HG03139 (cell line): ENCODE data around the gene BPGM.

Source experiments
- ATAC-seq: cut with Tn5 transposase; IDR thresholded peaks from one replicate; pipeline ENCODE4 v1.9.1; 2021; ENCODE audit not compliant: unreplicated experiment

Gene BPGM

DNA sequence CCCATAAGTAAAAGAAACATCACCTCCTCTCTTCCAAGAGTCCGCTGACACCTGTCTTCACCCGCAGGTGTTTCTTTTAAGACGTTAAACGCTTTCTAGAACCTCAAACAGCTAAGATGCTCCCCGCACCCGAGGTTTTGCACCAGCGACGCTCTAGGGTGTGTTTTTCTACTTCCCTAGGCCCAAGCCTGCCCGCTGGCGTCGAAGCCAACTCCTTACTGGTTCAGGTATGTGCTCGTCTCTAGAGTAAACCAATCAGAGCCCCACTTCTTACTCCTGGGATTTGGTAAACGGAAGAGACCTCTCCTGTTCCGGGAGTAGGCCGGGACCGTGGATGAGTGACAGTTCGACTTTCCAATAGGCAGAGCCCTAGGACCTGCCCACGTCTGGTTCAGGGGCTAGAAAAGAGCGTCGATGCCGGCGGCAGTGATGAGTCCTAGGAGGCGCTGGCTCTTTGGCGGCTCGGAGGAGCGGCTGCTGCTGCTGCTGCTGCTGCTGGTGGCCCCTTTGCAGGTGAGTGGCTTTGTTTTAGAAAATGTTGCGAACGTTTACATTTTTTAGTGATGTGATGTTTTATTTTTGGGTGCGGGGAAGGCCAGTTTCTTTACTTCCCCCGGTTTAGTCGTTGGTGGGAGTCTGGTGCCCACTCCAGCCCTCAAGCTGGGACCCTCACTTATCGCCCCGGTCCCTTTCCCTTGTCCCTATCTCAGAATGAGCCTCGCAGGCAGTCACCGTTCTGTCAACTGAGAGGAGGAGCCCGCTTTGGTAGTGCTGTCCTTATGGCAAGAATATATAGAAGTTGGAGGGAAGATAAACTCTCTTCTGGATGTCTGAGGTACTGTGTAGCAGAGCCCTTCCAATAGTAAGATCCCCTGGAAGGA is at the start of gene BPGM:
TSS of gene BPGM (plus strand) at position 429 of the 881 bp plus-strand sequence. CDS start 14,655 bp downstream, outside the sequence.
- peak; percentile 99 for ATAC-seq

DNA sequence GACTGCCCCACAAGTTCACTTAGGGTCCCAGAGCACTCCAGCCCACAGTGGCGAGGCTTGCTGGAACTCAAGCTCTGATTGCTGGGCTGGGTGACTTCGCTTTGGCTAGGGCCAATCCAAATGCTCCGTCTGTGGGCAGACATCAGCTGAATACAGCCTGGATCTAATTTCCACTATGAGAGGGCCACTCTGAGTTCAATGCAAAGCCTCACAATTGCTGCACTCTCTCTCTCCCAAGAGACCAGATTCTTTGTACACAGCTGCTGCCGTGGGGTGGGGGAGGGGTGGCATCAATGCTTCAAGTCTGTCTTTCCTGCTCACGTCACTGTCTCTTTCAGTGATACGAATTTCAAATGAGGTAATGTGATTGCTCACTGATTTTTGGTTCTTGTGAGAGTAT is 47.3 kb upstream of the BPGM start:
- no peak for ATAC-seq

DNA sequence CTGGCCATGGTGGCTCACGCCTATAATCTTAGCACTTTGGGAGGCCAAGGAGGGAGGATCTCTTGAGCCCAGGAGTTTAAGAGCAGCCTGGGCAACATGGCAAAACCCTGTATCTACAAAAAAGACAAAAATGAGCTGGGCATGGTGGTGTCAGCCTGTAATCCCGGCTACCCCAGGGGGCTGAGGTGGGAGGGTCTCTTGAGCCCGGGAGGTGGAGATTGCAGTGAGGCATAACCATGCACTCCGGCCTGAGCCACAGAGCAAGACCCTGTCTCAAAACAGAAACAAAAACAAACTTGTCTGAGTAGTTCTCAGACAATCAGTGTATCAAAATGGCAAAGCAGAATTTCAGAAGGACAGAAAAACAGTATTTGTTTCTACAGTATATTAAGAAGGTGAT is 45.2 kb upstream of the BPGM start:
- no peak for ATAC-seq

- ATAC-seq: no peak
Measured at GRCh38 chr7:134602881-134603451, 43.7 kb upstream of the BPGM start.

- peak; percentile 82 for ATAC-seq
Measured at GRCh38 chr7:134605978-134606923, 40.4 kb upstream of the BPGM start.

DNA sequence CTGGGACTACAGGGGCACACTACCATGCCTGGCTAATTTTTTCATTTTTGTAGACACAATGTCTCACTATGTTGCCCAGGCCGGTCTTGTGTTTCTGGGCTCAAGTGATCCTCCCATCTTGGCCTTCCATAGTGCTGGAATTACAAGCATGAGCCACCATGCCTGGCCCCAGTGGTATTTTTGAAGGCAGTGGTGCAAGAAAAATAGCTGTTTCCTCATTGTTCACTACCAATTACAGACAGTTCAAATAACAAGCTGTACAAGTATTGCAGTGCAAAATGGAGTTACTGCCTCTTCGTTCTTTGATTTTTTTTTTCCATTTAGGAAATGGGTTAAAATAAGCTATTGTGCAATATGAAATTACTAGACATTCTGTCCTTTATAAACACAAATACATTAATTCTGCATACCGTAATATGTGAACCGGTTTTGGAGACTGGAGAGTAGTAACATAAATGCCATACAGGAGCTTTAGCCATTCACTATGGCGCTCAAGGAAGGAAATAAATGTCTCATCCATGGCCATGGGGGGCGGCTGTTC is 35.0 kb upstream of the BPGM start:
- ATAC-seq: no peak

DNA sequence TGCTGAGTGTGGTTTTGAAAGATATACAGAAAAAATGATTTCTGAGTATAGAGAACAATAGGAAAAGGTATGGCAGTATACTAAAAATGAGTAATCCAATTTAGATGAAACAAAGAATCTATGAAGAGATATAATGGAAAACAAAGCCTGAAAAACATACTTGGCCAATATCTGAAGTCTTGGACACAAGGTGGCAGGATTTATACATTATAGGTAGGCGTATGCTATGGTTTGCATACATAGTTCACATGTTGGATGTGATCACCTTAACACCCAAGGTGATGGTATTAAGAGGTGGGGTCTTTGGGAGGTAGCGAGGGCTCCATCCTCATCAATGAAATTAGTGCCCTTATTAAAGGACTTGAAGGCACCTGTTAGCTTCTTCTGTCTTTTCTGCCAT is 34.5 kb upstream of the BPGM start:
- no peak for ATAC-seq

DNA sequence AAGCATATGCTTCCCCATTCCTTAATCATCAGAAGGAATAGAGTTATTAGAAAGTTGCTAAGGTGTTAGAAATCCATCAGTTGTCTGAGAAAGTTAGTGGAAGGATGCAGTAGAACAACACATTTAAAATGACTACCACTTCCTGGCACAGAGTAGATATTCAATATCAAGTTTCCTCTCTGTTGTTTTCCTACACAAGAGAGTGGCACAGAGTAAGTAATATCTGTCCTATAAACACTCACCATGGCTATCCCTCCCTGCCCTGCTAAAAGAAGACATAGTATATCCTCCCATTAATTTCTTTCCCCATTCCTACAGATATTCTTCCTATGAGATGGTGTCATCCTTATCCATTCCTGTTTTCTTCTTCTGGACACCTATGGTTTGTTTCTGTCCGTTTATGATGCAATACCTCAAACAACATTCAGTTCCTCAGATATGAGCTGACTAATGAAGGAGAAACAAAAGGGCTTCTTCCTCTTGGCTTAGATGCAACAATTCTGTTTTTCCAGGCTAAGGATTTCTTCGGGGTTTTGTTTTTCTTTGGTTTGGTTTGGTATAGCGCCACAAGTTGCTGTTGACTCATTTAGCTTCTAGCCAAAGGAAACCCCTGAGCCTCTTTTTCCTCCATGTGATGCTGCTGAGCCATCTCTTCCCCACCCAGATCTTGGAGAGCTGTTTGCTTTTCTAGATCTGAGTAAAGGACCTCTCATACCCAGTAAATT is 32.9 kb upstream of the BPGM start:
- no peak for ATAC-seq

GRCh38 chr7:134616611-134617010 is 30.0 kb upstream of the BPGM start:
- ATAC-seq: no peak

- ATAC-seq: no peak
Measured at GRCh38 chr7:134618756-134619530, 27.7 kb upstream of the BPGM start.

DNA sequence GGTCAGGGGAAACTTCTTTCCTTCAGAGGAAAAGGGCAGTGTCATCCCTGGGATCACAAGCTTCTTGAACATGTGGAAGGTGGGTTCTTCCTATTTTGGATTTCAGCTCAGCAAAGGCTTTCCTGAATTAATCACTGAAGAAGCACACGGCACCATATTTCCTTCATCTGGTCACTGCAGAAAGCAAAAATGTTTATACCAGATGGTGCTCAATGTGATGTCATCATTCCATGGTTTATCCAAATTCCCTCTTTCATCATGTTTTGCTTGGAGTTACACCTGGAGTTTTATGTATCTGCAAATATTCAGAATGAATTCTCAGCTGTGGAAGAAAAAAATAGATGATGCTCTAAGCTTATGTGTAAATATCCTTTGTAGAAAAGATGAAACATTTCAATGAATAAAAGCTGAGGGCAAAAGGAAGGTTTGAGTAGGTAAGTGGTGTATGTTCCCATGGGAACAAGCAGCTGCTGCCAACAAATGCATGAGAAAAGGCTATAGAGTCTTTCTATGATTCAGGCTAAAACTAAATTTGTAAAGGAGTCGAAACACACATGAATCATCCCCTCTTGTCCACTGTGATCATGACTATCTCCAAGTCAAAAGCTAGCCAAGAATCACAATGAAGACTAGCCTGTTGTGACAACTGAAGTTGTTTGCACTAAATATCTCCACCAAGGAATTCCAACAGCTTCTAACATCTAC is 26.9 kb upstream of the BPGM start:
- ATAC-seq: no peak

DNA sequence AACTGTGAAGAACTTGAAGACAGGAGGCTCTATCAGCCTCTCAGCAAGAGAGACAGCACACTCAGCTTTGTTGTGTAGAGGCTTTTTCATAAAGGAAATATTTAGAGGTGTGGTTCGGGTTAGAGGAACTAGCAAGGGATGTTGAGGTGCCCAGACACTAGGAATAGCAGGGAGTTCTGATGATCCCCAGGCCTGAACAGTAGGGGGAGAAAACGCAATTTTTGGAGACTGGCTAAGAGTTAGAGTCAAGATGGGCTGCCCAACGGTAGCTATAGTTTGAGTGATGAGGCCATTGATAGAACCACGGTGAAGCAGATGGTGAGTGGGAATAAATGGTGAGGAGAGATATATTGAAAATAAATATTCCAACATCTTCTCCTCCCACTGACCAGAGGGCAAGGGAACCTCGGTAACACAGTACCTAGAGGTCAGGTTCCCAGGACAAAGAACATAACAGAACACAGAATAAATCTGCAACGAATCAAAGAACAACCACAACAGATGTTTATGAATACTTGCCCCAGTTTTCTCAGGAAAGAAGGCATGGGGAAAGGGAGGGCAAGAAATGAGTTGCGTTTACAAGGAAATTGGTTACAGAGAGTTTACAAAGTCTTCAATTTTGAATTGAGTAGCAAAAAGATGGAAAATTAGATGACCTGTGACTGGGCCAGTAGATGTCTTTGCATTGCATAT is 24.2 kb upstream of the BPGM start:
- ATAC-seq: no peak

DNA sequence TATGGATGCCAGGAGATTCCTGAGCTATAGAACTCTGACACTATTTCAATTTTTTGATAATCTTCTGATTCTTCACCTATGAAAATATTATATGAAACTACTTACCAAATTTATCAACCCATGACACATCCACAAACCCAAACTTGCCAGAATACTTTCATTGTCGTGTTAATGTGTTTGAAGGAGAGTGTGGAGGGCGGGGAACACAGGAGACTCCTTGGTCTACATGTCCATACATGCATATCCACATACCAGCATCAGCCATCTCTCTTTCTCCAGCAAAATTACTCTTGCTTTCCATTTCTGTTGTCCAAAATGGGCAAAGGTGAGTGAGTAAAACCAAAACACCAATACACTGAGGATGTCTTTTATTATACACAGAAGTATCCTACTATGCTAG is 23.5 kb upstream of the BPGM start:
- ATAC-seq: no peak

- ATAC-seq: no peak
Measured at GRCh38 chr7:134625550-134625949, 21.1 kb upstream of the BPGM start.

DNA sequence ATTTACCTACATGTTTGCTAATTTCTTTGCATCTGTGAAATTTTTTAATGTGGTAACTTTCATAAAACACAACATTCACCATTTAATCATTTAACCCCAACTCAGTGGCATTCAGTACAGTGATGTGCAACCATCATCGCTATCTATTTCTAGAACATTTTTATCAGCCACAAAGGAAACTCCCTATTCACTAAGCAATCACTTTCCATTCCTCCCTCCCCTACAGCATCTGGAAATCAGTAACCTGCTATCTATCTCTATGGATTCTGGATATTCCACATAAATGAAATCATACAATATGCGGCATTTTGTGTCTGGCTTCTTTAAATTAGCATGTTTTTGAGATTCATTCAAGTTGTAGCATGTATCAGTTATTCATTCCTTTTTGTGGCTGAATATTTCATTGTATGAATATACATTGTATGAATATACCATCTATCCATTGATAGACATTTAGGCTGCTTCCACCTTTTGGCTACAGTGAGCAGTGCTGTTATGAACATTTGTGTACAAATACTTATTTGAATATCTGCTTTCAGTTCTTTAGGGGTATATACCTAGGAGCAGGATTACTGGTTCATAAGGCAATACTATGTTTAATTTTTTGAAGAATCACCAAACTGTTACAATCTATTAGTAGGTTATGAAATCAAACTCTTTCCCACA is 19.4 kb upstream of the BPGM start:
- ATAC-seq: no peak

DNA sequence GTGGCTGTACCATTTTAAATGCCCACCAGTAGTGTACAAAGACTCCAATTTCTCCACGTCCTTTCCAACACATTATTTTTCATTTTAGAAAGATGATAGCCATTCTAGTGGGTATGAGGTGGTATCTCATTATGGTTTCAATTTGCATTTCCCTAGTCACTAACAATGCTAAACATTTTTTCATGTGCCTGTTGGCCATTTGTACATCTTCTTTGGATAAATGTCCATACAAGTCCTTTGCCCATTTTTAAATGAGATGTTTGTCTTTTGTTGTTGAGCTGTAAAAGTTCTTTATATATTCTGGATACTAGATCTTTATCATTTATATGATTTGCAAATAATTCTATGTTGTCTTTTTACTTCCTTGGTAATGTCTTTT is 18.9 kb upstream of the BPGM start:
- no peak for ATAC-seq

- ATAC-seq: no peak
Measured at GRCh38 chr7:134629445-134629844, 17.2 kb upstream of the BPGM start.

DNA sequence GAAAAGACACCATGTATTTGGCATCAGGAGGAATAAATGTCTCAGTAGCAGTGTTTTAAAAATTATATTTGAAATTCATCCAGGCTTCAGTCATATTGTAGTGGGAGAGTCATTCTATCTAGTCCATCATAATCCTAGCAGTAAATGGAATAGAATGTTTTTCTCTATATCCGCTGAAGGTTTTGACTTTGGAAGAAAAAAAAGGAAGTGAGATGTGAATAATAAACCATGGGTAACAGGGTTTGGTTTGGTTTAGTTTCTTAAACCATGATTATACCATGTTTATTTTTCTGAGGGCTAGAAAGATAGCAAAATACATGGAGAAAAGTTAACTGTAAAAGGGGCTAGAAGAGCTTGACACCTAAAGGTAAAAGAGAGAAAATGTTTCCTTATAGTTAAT is 16.4 kb upstream of the BPGM start:
- no peak for ATAC-seq
